ENCODE data around the gene LRRK1.
A peak's percentile ranks its signal among the peaks of the same experiment; 100 is the strongest.

The LRRK1 gene

GRCh38 chr15:101008158-101009139, 89.3 kb downstream of the LRRK1 start:
- DNase-seq (ENCODE audit: low read depth), result peak; percentile 76

DNA sequence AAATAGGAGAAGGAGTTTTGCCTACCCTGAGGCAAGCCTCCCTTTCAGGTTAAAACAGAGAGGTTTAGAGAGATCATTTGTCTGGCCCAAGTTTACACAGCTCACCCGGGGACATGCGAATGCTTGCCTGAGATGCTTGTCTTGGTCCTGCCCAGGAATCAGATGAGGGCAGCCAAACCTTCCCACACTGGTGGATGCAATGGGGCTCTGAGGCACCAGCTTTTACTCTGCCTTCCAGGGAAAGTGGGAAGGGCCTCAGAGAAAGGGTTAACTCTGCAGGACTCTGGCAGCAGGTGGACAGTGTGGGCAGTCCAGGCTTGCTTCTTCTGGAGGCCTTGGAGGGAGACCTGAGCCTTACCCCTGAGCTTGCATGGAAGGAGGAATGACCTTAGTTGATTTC, 90.0 kb downstream of the LRRK1 start:
- DNase-seq (ENCODE audit: low read depth), result no peak

- no peak for DNase-seq (ENCODE audit: low read depth)
Observed at GRCh38 chr15:101010781-101011180, 91.6 kb downstream of the LRRK1 start.

GRCh38 chr15:101012326-101013200, 93.4 kb downstream of the LRRK1 start:
- no peak for DNase-seq (ENCODE audit: low read depth)

DNA sequence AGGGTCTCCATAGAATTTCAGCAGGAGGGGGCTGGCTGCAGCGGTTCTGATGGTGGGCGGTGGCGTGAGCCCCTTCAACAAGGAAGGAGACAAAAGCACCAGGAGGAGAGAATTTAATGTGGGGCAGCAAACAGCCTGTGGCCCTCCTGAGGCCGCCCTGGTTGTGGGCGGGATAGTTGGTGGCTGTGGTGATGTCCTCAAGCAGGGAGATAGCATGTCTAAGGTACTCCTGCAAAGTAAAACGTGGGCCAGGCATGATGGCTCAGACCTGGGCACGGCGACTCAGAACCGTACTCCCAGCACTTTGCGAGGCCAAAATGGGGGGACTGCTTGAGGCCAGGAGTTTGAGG, 94.0 kb downstream of the LRRK1 start:
- DNase-seq (ENCODE audit: low read depth), result no peak

- DNase-seq (ENCODE audit: low read depth), result no peak
Observed at GRCh38 chr15:101013769-101014675, 94.9 kb downstream of the LRRK1 start.

GRCh38 chr15:101014921-101015841, 96.0 kb downstream of the LRRK1 start:
- peak; percentile 57 for DNase-seq (ENCODE audit: low read depth)

DNA sequence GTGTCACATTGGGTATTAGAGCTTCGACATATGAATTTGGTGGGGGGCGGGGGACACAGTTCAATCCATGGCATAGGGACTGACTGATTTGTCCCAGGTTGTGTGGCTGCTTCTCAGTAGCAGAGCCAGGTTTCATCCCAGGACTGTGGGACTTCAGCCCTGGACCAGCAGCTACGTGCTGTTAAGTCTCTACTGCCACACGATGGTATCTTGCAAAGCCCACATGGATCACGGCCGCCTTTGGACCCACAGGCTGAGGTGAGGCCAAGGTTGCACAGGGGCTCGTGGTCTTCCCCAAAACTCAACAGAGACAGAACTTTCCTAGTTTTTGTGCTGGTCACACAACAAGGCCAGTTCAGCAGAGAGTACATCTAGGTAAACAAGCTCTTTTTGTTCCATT, 97.4 kb downstream of the LRRK1 start:
- DNase-seq (ENCODE audit: low read depth), result no peak

DNA sequence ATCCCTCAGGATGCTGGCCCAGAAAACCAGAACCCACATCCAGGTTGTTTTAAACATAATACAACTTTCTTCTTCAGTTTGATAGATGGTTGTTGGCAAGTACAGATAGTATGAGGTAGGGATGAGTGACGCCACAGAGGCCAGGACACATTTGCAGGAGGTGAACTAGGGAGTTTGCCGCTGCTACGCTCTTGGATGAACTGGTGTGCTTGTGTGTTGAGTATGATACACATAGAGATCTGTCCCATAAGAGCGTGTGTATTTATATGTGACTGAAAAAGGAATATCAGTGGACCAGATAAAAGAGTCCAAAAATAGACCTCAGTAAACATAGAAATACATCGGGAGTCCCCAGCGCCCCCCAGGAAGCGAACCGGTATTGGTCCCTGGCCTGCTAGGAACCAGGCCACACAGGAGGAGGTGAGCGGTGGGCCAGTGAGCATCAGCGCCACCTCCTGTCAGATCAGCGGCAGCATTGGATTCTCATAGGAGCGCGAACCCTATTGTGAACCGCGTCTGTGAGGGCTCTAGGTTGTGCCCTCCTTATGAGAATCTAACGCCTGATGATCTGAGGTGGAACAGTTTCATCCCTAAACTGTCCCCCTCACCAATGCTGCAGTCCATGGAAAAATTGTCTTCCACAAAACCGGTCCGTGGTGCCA, 98.1 kb downstream of the LRRK1 start:
- no peak for DNase-seq (ENCODE audit: low read depth)

DNA sequence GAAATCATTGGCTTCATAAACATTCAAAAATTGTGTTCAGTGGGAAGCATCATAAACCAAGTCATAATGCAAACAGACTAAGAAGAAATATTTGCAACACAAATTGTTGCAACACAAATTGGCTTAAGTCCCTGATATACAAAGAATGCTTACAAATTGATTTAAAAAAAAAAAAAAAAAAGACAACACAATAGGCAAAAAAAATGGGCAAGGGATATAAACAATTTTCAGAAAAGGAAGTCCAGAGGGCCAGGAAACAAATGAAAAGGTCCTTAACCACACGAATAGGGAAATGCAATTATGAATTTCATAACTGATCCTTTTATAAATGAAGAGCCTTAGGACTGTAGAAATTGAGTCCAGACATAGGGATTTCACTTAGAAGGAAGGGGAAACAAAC, 98.9 kb downstream of the LRRK1 start:
- no peak for DNase-seq (ENCODE audit: low read depth)

DNA sequence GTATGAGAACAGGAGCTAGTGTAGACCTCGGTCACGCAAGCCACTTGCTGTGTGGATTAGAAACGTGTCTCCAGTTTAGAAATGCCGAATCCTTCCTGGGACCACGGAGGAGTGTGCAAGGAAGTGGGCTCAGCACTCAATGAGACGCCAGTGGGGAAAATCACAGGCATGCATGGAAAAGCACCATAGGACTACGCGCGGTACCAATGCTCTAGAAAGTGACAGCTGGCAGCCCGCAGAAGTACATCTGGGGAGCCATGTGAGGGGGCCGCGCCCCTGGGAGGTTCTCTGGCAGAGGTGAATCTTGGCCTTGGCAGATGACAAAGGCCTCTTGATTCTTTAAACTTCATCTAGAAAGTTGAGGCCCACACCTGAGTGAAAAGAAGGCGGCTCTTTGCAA, 99.3 kb downstream of the LRRK1 start:
- no peak for DNase-seq (ENCODE audit: low read depth)

GRCh38 chr15:101019366-101019896, 100.3 kb downstream of the LRRK1 start:
- DNase-seq (ENCODE audit: low read depth), result no peak

- no peak for DNase-seq (ENCODE audit: low read depth)
Observed at GRCh38 chr15:101020451-101020850, 101.3 kb downstream of the LRRK1 start.

- DNase-seq (ENCODE audit: low read depth), result no peak
Observed at GRCh38 chr15:101020945-101021344, 101.8 kb downstream of the LRRK1 start.

DNA sequence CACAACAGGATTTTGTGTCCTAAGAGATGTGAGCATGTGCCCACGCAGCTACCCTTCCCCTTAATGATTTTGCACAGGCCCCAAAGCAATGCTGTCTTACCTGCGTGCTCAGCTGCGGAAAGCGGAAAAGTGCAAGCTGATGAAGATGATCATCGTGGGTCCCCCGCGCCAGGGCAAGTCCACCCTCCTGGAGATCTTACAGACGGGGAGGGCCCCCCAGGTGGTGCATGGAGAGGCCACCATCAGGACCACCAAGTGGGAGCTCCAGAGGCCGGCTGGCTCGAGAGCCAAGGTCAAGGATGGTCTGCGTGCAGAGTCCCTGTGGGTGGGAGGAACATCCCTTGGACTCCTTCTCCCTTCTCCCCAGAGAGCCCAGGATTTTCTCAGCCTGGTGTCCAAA, 103.1 kb downstream of the LRRK1 start:
- DNase-seq (ENCODE audit: low read depth), result no peak

- no peak for DNase-seq (ENCODE audit: low read depth)
Observed at GRCh38 chr15:101022876-101023275, 103.7 kb downstream of the LRRK1 start.

DNA sequence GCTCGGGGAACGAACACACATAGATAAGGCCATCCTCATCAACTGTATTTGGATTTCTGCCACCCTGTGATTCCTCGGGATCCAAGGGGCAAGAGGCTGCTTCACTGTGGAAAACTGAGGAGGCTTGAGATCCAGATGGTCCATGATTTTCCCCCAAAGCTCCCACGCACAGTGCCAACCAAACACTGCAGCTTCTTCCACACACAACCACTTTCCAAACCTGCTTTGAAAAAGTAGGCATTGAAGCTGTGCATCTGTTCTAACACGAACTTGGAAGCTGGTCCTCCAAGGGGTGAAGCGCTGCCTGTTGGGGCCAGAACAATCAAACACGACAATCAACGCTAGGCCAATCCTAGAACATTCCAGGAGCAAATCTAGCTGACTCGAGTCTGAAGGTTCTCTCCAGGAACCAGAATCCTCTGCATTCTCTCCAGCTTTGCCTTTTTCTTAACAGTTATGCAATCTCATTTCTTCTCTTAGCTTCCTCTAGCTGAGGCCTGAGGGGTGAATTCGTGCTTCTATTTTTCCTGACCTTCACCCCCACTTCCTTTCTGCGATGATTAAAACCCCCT, 104.4 kb downstream of the LRRK1 start:
- no peak for DNase-seq (ENCODE audit: low read depth)

- DNase-seq (ENCODE audit: low read depth), result no peak
Observed at GRCh38 chr15:101024073-101024695, 105.0 kb downstream of the LRRK1 start.

Data from stimulated activated CD4-positive, alpha-beta T cell treated with anti-CD3 and anti-CD28 coated beads, Interleukin-2, amount 100 ng/mL, for 4 hours (primary cell).